Endothelial cell (in vitro differentiated cells): Measurements from ENCODE around the gene ADAMTSL4. TPM values are rescaled to one million over a fixed set of nuclear protein-coding genes. Genes with fewer than 3 reads are reported as not detected.

Source experiments
- DNase-seq: peaks from one replicate; pipeline ENCODE4 v3.0.0; 2021; ENCODE audit warnings: low spot score
- H3K27ac Mint-ChIP-seq: one replicate; pipeline ENCODE4 v1.8.0; 2021; ENCODE audit warnings: mixed read lengths, inconsistent platforms; ENCODE audit not compliant: unreplicated experiment
- H3K27me3 Mint-ChIP-seq: one replicate; pipeline ENCODE4 v1.8.0; 2021; ENCODE audit warnings: mild to moderate bottlenecking, moderate library complexity, mixed read lengths, inconsistent platforms; ENCODE audit not compliant: unreplicated experiment
- H3K36me3 Mint-ChIP-seq: one replicate; pipeline ENCODE4 v1.8.0; 2021; ENCODE audit warnings: mild to moderate bottlenecking, low read depth, mixed read lengths, inconsistent platforms; ENCODE audit not compliant: unreplicated experiment
- H3K4me1 Mint-ChIP-seq: one replicate; pipeline ENCODE4 v1.8.0; 2021; ENCODE audit warnings: mild to moderate bottlenecking, mixed read lengths, inconsistent platforms; ENCODE audit not compliant: unreplicated experiment
- H3K4me3 Mint-ChIP-seq: one replicate; pipeline ENCODE4 v1.8.0; 2021; ENCODE audit warnings: mild to moderate bottlenecking, mixed read lengths, inconsistent platforms; ENCODE audit not compliant: unreplicated experiment
- H3K9me3 Mint-ChIP-seq: one replicate; pipeline ENCODE4 v1.8.0; 2021; ENCODE audit warnings: mixed read lengths, inconsistent platforms; ENCODE audit not compliant: unreplicated experiment
- CTCF ChIP-seq: fragments of 200-600 bp; sonication (generic); IDR thresholded peaks from one replicate; pipeline ENCODE4 v1.5.0; 2021; ENCODE audit warnings: antibody characterized with exemption; ENCODE audit not compliant: unreplicated experiment
- total RNA-seq: library from RNA; stranded (reverse); fragmentation: NEBNext Ultra II Directional; extraction: Animal tissue kit (Norgen Biotek cat#: 25700); gene quantifications from one replicate; pipeline ENCODE4 v1.2.1, GENCODE V29; 2021; ENCODE audit not compliant: unreplicated experiment

The ADAMTSL4 gene
- total RNA-seq, 1 donor from 2014 or later, result 0.36 TPM

- Mint-ChIP-seq H3K27me3 (peaks cover 12% of the 10 kb centered on the region), H3K4me3 (peak overlapping the region; percentile 94), H3K36me3 (peaks cover 4% of the 10 kb centered on the region), H3K27ac (peak overlapping the region; percentile 100), H3K9me3 (no peaks in the 10 kb centered on the region), H3K4me1 (peaks cover 45% of the 10 kb centered on the region)
- DNase-seq, result peak; percentile 88
- no peak for TF ChIP-seq CTCF
These were observed 12.2 kb downstream of the ADAMTSL4 start for GRCh38 chr1:150561254-150561973.

GRCh38 chr1:150561974-150562445 is 12.8 kb downstream of the ADAMTSL4 start:
- Mint-ChIP-seq H3K36me3 (peaks cover 4% of the 10 kb centered on the region), H3K9me3 (no peaks in the 10 kb centered on the region), H3K4me3 (peak overlapping the region; percentile 94), H3K27ac (peak overlapping the region; percentile 100), H3K27me3 (peaks cover 10% of the 10 kb centered on the region), H3K4me1 (peaks cover 47% of the 10 kb centered on the region)
- DNase-seq, result peak; percentile 82
- TF ChIP-seq CTCF, result no peak

GRCh38 chr1:150562446-150563339 is 13.5 kb downstream of the ADAMTSL4 start:
- peaks cover 54% of the 10 kb centered on the region for H3K4me1 Mint-ChIP-seq
- H3K36me3 Mint-ChIP-seq, result peaks cover 4% of the 10 kb centered on the region
- no peak for TF ChIP-seq CTCF
- no peak for DNase-seq
- H3K9me3 Mint-ChIP-seq, result no peaks in the 10 kb centered on the region
- H3K27me3 Mint-ChIP-seq, result peaks cover 9% of the 10 kb centered on the region
- peak overlapping the region; percentile 26 for H3K4me3 Mint-ChIP-seq
- H3K27ac Mint-ChIP-seq, result peak overlapping the region; percentile 68

- peaks cover 14% of the 10 kb centered on the region for H3K27me3 Mint-ChIP-seq
- H3K27ac Mint-ChIP-seq, result peak overlapping the region; percentile 68
- peaks cover 62% of the 10 kb centered on the region for H3K4me1 Mint-ChIP-seq
- TF ChIP-seq CTCF, result no peak
- no peaks in the 10 kb centered on the region for H3K9me3 Mint-ChIP-seq
- H3K4me3 Mint-ChIP-seq, result peak overlapping the region; percentile 49
- H3K36me3 Mint-ChIP-seq, result peaks cover 4% of the 10 kb centered on the region
- DNase-seq, result no peak
These were observed 14.3 kb downstream of the ADAMTSL4 start for GRCh38 chr1:150563340-150564038.
